Keratinocyte (primary cell): ENCODE data around the gene BNC1. TPM values are rescaled to one million over a fixed set of nuclear protein-coding genes. Genes with fewer than 3 reads are reported as not detected.
A peak's percentile ranks its signal among the peaks of the same experiment; 100 is the strongest.
"Not testable (repeated sequence)": the region's sequence is repeated elsewhere in the genome, so short reads cannot be mapped to it uniquely, and the experiment has no call there.

Experiments used
- DNase-seq: peaks from one replicate; pipeline ENCODE4 v3.0.0-alpha.2; 2011; ENCODE audit warnings: low read depth, missing footprints, low spot score
- FAIRE-seq: peaks from 2 replicates; lab custom pipeline; 2011; peaks lifted over from hg19 to GRCh38; lab: Jason Lieb, UNC
- H2AFZ ChIP-seq: 2 replicates; pipeline ENCODE4 v1.6.0; 2012; ENCODE audit warnings: low read length, control low read depth, inconsistent platforms; ENCODE audit not compliant: control insufficient read depth
- H3K27ac ChIP-seq: 2 replicates; pipeline ENCODE4 v1.5.1; 2011; ENCODE audit warnings: low read length; ENCODE audit not compliant: control insufficient read depth, insufficient read depth
- H3K27me3 ChIP-seq: 3 replicates; pipeline ENCODE4 v1.6.0; 2011; ENCODE audit warnings: low read length; ENCODE audit not compliant: control insufficient read depth, insufficient read depth; ENCODE audit errors: extremely low read depth
- H3K36me3 ChIP-seq, 2 experiments: 2 replicates in 1 of 2; 3 replicates in 1 of 2; pipeline ENCODE4 v1.5.1; 2011; ENCODE audit warnings: low read length in 2 of 2, mild to moderate bottlenecking in 1 of 2; ENCODE audit not compliant: control insufficient read depth in 2 of 2, insufficient read depth in 2 of 2; ENCODE audit errors: extremely low read depth in 1 of 2
- H3K4me1 ChIP-seq: 3 replicates; pipeline ENCODE4 v1.5.1; 2011; ENCODE audit warnings: low read length; ENCODE audit not compliant: control insufficient read depth, insufficient read depth; ENCODE audit errors: extremely low read depth
- H3K4me2 ChIP-seq: 3 replicates; pipeline ENCODE4 v1.6.0; 2011; ENCODE audit warnings: low read depth, low read length; ENCODE audit not compliant: control insufficient read depth, insufficient read depth; ENCODE audit errors: extremely low read depth
- H3K4me3 ChIP-seq, 3 experiments: fragments of 200-600 bp in 1 of 3; sonication (generic) in 1 of 3; 2 replicates in 2 of 3; 3 replicates in 1 of 3; pipeline ENCODE4 v1.5.1; 2011 to 2016; ENCODE audit warnings: low read length in 3 of 3, mild to moderate bottlenecking in 3 of 3, control low read depth in 2 of 3, inconsistent platforms in 1 of 3, low read depth in 1 of 3, mixed read lengths in 1 of 3, mixed run types in 1 of 3, moderate library complexity in 1 of 3; ENCODE audit not compliant: control insufficient read depth in 2 of 3, insufficient read depth in 2 of 3; ENCODE audit errors: extremely low read depth in 1 of 3
- H3K79me2 ChIP-seq: 2 replicates; pipeline ENCODE4 v1.6.0; 2012; ENCODE audit warnings: low read length; ENCODE audit not compliant: control insufficient read depth, insufficient read depth
- H3K9ac ChIP-seq: 3 replicates; pipeline ENCODE4 v1.6.0; 2011; ENCODE audit warnings: low read length; ENCODE audit not compliant: control insufficient read depth, insufficient read depth; ENCODE audit errors: extremely low read depth
- H3K9me1 ChIP-seq: 3 replicates; pipeline ENCODE4 v1.6.0; 2011; ENCODE audit warnings: low read length; ENCODE audit not compliant: control insufficient read depth, insufficient read depth; ENCODE audit errors: extremely low read depth
- H3K9me3 ChIP-seq: 2 replicates; pipeline ENCODE4 v1.5.1; 2012; ENCODE audit warnings: low read depth, low read length; ENCODE audit not compliant: control insufficient read depth
- H4K20me1 ChIP-seq: 3 replicates; pipeline ENCODE4 v1.6.0; 2011; ENCODE audit warnings: low read length; ENCODE audit not compliant: control insufficient read depth, insufficient read depth; ENCODE audit errors: extremely low read depth
- EZH2 ChIP-seq: IDR thresholded peaks from one replicate; pipeline ENCODE4 v1.6.1; 2012; ENCODE audit warnings: inconsistent platforms, mild to moderate bottlenecking, low read length, moderate library complexity
- dilution Hi-C: fragments of 300-500 bp; cut with MboI; formaldehyde crosslinking; loops from one replicate; pipeline ENCODE4 v1.7.0; 2020; ENCODE audit warnings: low sequenced_read_pairs; ENCODE audit not compliant: extremely low pct_ligation_motif_present
- polyA plus RNA-seq, 5 experiments: library from polyadenylated mRNA; depleted of rRNA in 3 of 5; stranded (reverse) in 3 of 5; stranded (forward) in 1 of 5; unstranded in 1 of 5; fragments of >200 nt; gene quantifications; 1 replicate in 1 of 5; 2 replicates in 3 of 5; 3 replicates in 1 of 5; pipeline versions ENCODE4 v1.2.1 to v1.2.3, GENCODE V29; 2011 to 2012; ENCODE audit warnings: missing spikeins in 2 of 5, low read depth in 1 of 5, low replicate concordance in 1 of 5
- TF ChIP-seq, protein P1 (sequence below), 3 experiments: IDR thresholded peaks in 1 of 3; conservative IDR thresholded peaks in 1 of 3; optimal IDR thresholded peaks in 1 of 3; 2 replicates in 2 of 3; 3 replicates in 1 of 3; pipeline versions ENCODE3 to v1.5.1; 2011; ENCODE audit warnings: low read length in 3 of 3, mild to moderate bottlenecking in 3 of 3, moderate library complexity in 2 of 3, control low read depth in 1 of 3, inconsistent platforms in 1 of 3; ENCODE audit not compliant: insufficient read depth in 2 of 3; ENCODE audit errors: extremely low read depth in 1 of 3

The BNC1 gene
- polyA plus RNA-seq, 1 donor (not counting 4 experiments of a cell fraction or from before 2014, with no cell fraction given): 137 TPM

DNA sequence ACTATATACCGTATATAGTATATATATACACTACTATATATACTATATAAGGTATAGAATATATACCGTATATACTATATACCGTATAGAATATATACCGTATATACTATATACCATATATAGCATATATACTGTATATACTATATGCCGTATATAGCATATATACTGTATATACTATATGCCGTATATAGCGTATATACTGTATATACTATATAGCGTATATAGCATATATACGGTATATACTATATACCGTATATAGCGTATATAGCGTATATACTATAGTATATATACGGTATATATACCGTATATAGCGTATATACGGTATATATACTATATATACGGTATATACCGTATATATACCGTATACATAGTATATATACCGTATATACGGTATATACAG is 54.2 kb downstream of the BNC1 start:
- no peaks in the 10 kb centered on the region for H3K79me2 ChIP-seq
- DNase-seq: no peak
- H3K9ac ChIP-seq: no peak overlapping the region
- dilution Hi-C loops: no loop called here
- no peak overlapping the region for H2AFZ ChIP-seq
- H3K27ac ChIP-seq: no peak overlapping the region
- H3K4me2 ChIP-seq: no peak overlapping the region
- no peak overlapping the region for H3K4me3 ChIP-seq
- no peak for FAIRE-seq
- TF ChIP-seq EZH2: no peak
- TF ChIP-seq, protein P1, sequence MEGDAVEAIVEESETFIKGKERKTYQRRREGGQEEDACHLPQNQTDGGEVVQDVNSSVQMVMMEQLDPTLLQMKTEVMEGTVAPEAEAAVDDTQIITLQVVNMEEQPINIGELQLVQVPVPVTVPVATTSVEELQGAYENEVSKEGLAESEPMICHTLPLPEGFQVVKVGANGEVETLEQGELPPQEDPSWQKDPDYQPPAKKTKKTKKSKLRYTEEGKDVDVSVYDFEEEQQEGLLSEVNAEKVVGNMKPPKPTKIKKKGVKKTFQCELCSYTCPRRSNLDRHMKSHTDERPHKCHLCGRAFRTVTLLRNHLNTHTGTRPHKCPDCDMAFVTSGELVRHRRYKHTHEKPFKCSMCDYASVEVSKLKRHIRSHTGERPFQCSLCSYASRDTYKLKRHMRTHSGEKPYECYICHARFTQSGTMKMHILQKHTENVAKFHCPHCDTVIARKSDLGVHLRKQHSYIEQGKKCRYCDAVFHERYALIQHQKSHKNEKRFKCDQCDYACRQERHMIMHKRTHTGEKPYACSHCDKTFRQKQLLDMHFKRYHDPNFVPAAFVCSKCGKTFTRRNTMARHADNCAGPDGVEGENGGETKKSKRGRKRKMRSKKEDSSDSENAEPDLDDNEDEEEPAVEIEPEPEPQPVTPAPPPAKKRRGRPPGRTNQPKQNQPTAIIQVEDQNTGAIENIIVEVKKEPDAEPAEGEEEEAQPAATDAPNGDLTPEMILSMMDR (optimal IDR thresholded peaks at IDR 0.05 in 1 of 3, IDR thresholded peaks at IDR 0.05 in 1 of 3, conservative IDR thresholded peaks at IDR 0.05 in 1 of 3; ENCODE audit: extremely low read depth in 1 of 3, insufficient read depth in 2 of 3, low read length in 3 of 3): no peak
- H3K9me1 ChIP-seq: no peaks in the 10 kb centered on the region
- H3K4me1 ChIP-seq: no peaks in the 10 kb centered on the region
- no peaks in the 10 kb centered on the region for H3K36me3 ChIP-seq
- no peaks in the 10 kb centered on the region for H4K20me1 ChIP-seq
- no peaks in the 10 kb centered on the region for H3K27me3 ChIP-seq
- H3K9me3 ChIP-seq: no peaks in the 10 kb centered on the region

DNA sequence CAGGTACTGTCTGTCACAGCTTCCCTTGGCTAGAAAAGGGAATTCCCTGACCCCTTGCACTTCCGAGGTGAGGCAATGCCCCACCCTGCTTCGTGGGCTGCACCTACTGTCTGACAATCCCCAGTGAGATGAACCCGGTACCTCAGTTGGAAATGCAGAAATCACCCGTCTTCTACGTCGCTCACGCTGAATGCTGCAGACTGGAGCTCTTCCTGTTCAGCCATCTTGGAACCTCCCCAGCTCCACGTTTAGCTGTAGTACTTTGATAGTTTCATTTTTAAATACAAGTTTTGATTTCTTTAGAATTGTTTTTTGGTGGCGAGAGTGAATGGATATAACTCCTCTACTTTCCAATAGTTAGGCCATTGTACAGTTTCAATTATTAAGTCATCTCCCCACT is 59.0 kb downstream of the BNC1 start:
- Histone ChIP-seq H3K9me1 (no peaks in the 10 kb centered on the region), H3K79me2 (no peaks in the 10 kb centered on the region), H3K9ac (no peak overlapping the region), H2AFZ (peak overlapping the region; percentile 37), H3K4me1 (no peaks in the 10 kb centered on the region), H4K20me1 (no peaks in the 10 kb centered on the region), H3K36me3 (no peaks in the 10 kb centered on the region), H3K4me3 (no peak overlapping the region), H3K4me2 (no peak overlapping the region), H3K9me3 (no peaks in the 10 kb centered on the region), H3K27me3 (no peaks in the 10 kb centered on the region), H3K27ac (no peak overlapping the region)
- dilution Hi-C loops: no loop called here
- DNase-seq: no peak
- no peak for FAIRE-seq
- TF ChIP-seq EZH2: no peak
- TF ChIP-seq, protein P1 (optimal IDR thresholded peaks at IDR 0.05 in 1 of 3, IDR thresholded peaks at IDR 0.05 in 1 of 3, conservative IDR thresholded peaks at IDR 0.05 in 1 of 3; ENCODE audit: extremely low read depth in 1 of 3, insufficient read depth in 2 of 3, low read length in 3 of 3): no peak

DNA sequence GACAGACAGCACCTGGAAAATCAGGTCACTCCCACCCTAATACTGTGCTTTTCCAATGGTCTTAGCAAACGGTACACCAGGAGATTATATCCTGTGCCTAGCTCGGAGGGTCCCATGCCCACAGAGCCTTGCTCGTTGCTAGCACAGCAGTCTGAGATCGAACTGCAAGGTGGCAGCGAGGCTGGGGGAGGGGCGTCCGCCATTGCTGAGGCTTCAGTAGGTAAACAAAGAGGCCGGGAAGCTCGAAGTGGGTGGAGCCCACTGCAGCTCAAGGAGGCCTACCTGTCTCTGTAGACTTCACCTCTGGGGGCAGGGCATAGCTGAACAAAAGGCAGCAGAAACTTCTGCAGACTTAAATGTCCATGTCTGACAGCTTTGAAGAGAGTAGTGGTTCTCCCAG is 62.7 kb downstream of the BNC1 start:
- DNase-seq, H2AFZ ChIP-seq, H3K36me3 ChIP-seq, dilution Hi-C loops, H3K4me1 ChIP-seq, H3K4me2 ChIP-seq, H3K4me3 ChIP-seq, H3K79me2 ChIP-seq, H4K20me1 ChIP-seq, H3K27me3 ChIP-seq, H3K9me3 ChIP-seq, FAIRE-seq, H3K9ac ChIP-seq, H3K9me1 ChIP-seq, H3K27ac ChIP-seq: not testable (repeated sequence)
